ENCODE data around the gene TWF2.
A peak's percentile ranks its signal among the peaks of the same experiment; 100 is the strongest.

TWF2 gene

DNA sequence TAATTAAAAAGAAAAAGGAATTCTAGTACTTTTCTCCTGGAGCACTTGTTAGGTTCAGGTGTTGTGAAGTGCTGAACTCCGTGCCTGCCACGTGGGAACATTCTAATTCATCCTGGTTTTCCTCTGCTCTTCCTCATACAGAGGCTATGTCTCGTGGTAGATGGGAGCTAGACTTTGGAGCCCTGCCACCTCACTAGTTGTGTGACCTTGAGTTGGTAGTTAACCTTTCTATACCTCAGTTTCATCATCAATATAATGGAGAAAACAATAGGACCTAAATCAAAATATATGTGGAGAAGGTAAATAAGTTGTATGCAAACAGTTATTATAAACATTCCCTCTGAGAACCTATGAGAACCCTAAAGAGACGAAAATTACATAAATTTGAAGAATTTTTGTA lies 30.4 kb downstream of the TWF2 start:
- H3K27ac ChIP-seq = no peak overlapping the region
- TF ChIP-seq ZFX (IDR thresholded peaks at IDR 0.05; ENCODE audit: borderline replicate concordance) = no peak
- TF ChIP-seq, protein P1, sequence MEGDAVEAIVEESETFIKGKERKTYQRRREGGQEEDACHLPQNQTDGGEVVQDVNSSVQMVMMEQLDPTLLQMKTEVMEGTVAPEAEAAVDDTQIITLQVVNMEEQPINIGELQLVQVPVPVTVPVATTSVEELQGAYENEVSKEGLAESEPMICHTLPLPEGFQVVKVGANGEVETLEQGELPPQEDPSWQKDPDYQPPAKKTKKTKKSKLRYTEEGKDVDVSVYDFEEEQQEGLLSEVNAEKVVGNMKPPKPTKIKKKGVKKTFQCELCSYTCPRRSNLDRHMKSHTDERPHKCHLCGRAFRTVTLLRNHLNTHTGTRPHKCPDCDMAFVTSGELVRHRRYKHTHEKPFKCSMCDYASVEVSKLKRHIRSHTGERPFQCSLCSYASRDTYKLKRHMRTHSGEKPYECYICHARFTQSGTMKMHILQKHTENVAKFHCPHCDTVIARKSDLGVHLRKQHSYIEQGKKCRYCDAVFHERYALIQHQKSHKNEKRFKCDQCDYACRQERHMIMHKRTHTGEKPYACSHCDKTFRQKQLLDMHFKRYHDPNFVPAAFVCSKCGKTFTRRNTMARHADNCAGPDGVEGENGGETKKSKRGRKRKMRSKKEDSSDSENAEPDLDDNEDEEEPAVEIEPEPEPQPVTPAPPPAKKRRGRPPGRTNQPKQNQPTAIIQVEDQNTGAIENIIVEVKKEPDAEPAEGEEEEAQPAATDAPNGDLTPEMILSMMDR (IDR thresholded peaks at IDR 0.05) = no peak

DNA sequence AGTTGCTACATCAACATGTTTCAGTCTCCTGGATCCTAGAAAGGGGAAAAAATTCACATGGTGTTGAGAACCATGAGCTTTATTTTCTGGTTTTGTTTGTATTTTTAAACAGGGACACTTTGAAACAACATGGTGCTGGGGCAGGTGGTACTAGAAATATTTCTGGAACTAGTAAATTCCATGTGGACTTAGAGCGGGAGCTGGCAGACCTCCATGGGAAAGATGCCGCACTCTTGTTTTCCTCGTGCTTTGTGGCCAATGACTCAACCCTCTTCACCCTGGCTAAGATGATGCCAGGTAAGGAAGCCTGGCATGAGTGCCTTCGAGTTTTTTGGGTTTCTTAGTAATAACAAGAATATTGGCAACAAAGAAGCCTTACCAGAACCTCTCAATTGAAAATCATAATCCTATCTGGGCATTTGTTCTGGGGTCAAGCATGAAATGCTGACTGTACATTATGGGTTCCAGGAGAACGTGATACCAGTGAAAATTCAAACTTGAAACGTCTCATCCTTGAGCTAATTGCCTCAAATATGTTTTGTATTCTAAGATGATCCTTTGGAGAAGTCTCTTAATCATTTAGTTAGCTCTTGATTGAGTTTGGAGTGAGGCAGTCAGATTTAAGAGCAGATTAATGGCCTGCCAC lies 33.1 kb downstream of the TWF2 start:
- H3K27ac ChIP-seq = no peak overlapping the region
- TF ChIP-seq, protein P1 (IDR thresholded peaks at IDR 0.05) = no peak
- TF ChIP-seq ZFX (IDR thresholded peaks at IDR 0.05; ENCODE audit: borderline replicate concordance) = no peak

DNA sequence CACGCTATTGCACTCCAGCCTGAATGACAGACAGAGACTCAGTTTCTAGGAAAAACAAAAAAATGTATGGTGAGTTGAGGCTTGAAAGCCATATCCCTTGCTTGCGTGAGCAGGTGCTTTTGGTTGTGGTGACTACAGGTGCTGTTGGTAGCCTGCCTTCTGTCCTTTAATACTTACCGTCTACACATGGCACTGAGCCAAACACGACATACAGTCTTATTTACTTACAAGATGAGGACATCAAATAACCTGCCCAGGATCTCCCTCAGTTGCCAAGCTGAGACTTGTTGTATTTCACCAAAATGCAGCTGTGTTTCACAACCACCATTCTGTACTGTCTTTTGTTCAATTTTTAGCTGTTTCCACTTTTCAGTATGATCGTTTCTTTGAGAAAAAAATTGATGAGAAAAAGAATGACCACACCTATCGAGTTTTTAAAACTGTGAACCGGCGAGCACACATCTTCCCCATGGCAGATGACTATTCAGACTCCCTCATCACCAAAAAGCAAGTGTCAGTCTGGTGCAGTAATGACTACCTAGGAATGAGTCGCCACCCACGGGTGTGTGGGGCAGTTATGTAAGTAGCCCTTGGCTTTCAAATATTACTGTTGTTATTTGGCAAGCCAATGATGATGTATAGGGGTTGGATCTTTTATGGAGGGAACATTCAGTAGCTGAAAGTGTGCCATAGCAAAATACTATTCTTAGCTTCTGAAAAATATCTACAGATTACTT lies 34.5 kb downstream of the TWF2 start:
- TF ChIP-seq ZFX (IDR thresholded peaks at IDR 0.05; ENCODE audit: borderline replicate concordance) = no peak
- TF ChIP-seq, protein P1 (IDR thresholded peaks at IDR 0.05) = no peak
- peak overlapping the region; percentile 26 for H3K27ac ChIP-seq

DNA sequence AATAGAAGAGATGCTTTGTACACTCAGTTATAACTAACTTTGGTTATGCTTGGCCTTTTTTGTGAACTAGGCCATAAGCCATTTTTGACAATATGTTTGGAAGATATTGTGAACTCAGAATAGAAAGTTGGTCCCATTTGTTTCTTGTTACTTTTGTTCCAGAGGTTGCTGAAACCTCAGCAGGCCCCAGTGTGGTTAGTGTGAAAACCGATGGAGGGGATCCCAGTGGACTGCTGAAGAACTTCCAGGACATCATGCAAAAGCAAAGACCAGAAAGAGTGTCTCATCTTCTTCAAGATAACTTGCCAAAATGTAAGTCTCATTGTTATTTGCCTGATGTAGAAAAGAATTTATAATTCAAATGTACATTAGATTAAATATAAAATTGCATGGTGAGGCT lies 35.3 kb downstream of the TWF2 start:
- TF ChIP-seq, protein P1 (IDR thresholded peaks at IDR 0.05) = no peak
- no peak for TF ChIP-seq ZFX (IDR thresholded peaks at IDR 0.05; ENCODE audit: borderline replicate concordance)
- peak overlapping the region; percentile 26; the same call in 1 of the 2 replicates for H3K27ac ChIP-seq

DNA sequence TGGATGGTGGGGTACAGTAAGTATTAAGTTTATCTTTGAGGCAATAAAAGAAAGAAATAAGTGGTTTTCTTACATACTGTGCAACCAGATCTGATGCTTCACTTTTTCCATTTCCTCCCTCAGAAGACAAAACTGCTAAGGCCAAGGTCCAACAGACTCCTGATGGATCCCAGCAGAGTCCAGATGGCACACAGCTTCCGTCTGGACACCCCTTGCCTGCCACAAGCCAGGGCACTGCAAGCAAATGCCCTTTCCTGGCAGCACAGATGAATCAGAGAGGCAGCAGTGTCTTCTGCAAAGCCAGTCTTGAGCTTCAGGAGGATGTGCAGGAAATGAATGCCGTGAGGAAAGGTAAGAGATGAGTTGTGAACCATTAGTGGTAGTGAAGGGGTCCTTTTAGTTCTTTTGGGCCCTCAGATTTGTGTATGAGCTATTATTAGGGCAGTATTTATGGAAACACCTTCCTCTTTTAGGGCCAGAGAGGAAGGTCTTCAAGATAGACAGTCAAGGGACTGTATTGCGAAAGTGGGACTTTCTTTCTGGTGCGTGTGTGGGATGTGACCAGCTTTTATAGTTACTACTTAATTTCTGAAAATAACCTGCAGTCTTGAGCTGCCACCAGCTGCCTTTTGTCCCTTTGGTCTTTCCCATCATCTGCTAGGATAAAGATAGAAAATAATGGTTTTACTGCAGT lies 36.4 kb downstream of the TWF2 start:
- H3K27ac ChIP-seq = no peak overlapping the region
- TF ChIP-seq ZFX (IDR thresholded peaks at IDR 0.05; ENCODE audit: borderline replicate concordance) = no peak
- TF ChIP-seq, protein P1 (IDR thresholded peaks at IDR 0.05) = no peak

DNA sequence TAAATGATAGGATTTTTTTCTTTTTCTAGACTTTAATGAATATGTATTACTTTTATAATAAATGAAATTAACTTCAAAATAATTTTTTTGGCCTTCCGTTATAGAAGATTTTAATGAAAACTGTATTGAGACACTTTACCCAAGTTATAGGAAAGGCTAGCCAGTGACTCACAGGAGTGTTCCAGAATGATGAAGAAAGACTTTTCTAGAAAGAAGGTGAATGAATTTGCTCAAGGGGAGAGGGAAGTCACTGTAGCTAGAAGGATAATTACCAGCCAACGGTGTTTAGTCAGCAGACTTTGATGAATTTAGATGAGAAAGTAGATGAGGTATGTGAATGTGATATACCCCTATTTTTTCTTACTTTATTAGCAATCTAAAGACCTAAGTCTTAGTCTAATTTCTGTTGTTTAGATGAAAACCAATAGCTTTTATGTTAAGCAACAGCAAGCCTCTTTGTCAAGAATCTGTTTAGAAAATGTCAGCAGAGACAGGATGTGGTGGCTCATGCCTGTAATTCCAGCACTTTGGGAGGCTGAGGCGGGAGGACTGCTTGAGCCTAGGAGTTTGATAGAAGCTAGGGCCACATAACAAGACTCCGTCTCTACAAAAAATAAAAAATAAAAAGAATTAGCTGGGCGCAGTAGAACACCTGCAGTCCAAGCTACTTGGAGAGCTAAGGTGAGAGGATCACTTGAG lies 37.8 kb downstream of the TWF2 start:
- no peak overlapping the region for H3K27ac ChIP-seq
- TF ChIP-seq, protein P1 (IDR thresholded peaks at IDR 0.05) = no peak
- no peak for TF ChIP-seq ZFX (IDR thresholded peaks at IDR 0.05; ENCODE audit: borderline replicate concordance)
